ENCODE data around the gene KCNC3.
"Not testable (repeated sequence)": the region's sequence is repeated elsewhere in the genome, so short reads cannot be mapped to it uniquely, and the experiment has no call there.

KCNC3 gene

GRCh38 chr19:50353487-50353880 is 24.3 kb upstream of the KCNC3 start:
- not testable (repeated sequence) for DNase-seq

- DNase-seq: no peak
Measured at GRCh38 chr19:50352242-50352641, 23.1 kb upstream of the KCNC3 start.

- no peak for DNase-seq
Measured at GRCh38 chr19:50349277-50350057, 20.3 kb upstream of the KCNC3 start.

GRCh38 chr19:50347089-50347581 is 18.0 kb upstream of the KCNC3 start:
- peak in 1 of 5 donors; percentile 60 for DNase-seq

GRCh38 chr19:50344661-50345318 is 15.6 kb upstream of the KCNC3 start:
- no peak for DNase-seq

GRCh38 chr19:50341091-50341564 is 12.0 kb upstream of the KCNC3 start:
- no peak for DNase-seq

GRCh38 chr19:50340331-50340730 is 11.2 kb upstream of the KCNC3 start:
- DNase-seq: no peak

- DNase-seq: not testable (repeated sequence)
Measured at GRCh38 chr19:50337031-50337430, 7.9 kb upstream of the KCNC3 start.

GRCh38 chr19:50334741-50335421 is 5.7 kb upstream of the KCNC3 start:
- no peak for DNase-seq

GRCh38 chr19:50333737-50334617 is 4.8 kb upstream of the KCNC3 start:
- DNase-seq: peak in 4 of 5 donors; percentile 55 to 81 (median 74)

- peak; percentile 72 to 98 (median 84) for DNase-seq
Measured at GRCh38 chr19:50333235-50333736, 4.1 kb upstream of the KCNC3 start.

- DNase-seq: no peak
Measured at GRCh38 chr19:50332244-50333038, 3.3 kb upstream of the KCNC3 start.

GRCh38 chr19:50331994-50332243 is 2.7 kb upstream of the KCNC3 start:
- no peak for DNase-seq

GRCh38 chr19:50331221-50331993 is 2.2 kb upstream of the KCNC3 start:
- DNase-seq: no peak

- DNase-seq: peak; percentile 43 to 92 (median 81)
Measured at GRCh38 chr19:50330365-50331078, 1.3 kb upstream of the KCNC3 start.

GRCh38 chr19:50329926-50330294 is 733 bp upstream of the KCNC3 start:
- DNase-seq: not testable (repeated sequence)

GRCh38 chr19:50328873-50329145 is 368 bp downstream of the KCNC3 start:
- DNase-seq: no peak

GRCh38 chr19:50328224-50328872 is 829 bp downstream of the KCNC3 start:
- DNase-seq: peak in 1 of 5 donors; percentile 53

- DNase-seq: no peak
Measured at GRCh38 chr19:50327461-50328223, 1.5 kb downstream of the KCNC3 start.
